Measurements from ENCODE around the gene NDUFS6.

The NDUFS6 gene

DNA sequence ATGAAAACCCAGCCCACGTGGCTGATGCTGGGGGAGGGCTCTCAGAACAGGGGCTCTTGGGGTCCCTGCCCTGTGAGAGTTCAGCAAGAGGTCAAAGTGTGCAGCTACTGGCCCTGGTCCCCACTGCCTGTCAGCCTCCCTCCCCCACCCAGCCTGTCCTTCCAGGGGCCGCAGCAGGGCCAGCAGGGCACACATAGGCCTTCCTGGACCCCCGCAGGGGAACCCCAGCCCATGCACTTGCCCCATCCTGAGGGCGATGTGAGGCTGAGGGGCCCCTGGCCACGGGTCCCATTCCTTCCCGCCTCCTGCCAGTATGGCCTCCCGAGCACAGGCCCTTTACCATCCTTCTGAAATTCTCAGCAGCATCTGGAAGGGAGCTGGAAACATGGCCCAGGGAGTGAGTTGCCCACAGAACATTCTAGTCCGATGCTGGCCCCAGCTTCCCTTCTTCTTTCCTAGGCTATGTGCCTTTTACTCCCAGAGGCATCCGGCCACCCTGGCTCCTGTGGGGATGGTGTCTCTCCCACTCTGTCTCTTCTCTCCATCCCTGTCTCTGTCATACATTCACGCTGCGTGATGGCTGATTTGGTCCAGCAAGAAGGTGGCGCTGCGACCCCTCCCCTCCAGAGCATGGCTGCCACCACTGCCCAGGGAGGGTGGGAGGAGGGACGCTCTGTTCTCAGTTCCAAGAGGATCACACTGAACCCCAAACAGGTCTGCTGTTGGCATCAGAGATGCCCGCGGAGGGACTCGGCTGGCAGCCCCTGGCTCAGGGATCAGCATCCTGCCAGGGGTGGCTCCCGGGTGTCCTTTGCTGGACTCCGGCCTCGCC lies 21.2 kb upstream of the NDUFS6 start:
- DNase-seq (ENCODE audit: extremely low read depth, low read depth) = no peak
- no peak for TF ChIP-seq CTCF (IDR thresholded peaks at IDR 0.05; ENCODE audit: low read depth, low read length)

DNA sequence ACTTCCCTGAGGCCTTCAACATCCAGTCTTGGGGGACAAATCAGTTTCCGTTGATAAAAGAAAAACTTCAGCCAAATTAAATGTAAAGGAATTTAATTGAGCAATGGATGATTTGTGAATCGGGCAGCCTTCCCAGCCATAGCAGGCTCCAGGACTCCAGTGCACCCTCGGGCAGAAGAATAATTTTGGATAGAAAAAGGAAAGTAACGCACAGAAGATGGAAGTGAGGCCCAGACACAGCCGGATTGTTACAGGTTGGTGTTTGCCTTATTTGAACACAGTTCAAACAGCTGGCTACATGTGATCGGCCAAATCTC lies 20.6 kb upstream of the NDUFS6 start:
- DNase-seq (ENCODE audit: extremely low read depth, low read depth) = no peak
- TF ChIP-seq CTCF (IDR thresholded peaks at IDR 0.05; ENCODE audit: low read depth, low read length) = no peak

DNA sequence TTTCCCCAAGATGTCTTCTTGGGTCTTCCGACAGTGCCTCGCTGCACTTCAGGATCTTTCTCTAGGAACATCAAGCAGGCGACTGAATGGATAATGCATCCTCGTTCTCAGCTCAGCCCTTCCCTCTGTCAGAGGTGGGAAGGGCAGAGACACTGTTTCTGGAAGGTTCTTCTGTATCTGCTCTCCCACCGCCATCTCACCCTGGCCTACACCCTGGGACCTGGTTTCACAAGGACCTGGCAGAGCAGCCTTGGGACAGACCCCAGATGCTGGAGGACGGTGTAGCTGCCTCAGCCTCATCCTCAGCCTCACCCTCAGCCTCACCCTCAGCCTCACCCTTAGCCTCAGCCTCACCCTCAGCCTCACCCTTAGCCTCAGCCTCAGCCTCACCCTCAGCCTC lies 20.1 kb upstream of the NDUFS6 start:
- TF ChIP-seq CTCF (IDR thresholded peaks at IDR 0.05; ENCODE audit: low read depth, low read length) = no peak
- no peak for DNase-seq (ENCODE audit: extremely low read depth, low read depth)

- no peak for TF ChIP-seq CTCF (IDR thresholded peaks at IDR 0.05; ENCODE audit: low read depth, low read length)
- DNase-seq (ENCODE audit: extremely low read depth, low read depth) = no peak
Measured at GRCh38 chr5:1781726-1782384, 19.4 kb upstream of the NDUFS6 start.

- DNase-seq (ENCODE audit: extremely low read depth, low read depth) = no peak
- no peak for TF ChIP-seq CTCF (IDR thresholded peaks at IDR 0.05; ENCODE audit: low read depth, low read length)
Measured at GRCh38 chr5:1782385-1783215, 18.6 kb upstream of the NDUFS6 start.

DNA sequence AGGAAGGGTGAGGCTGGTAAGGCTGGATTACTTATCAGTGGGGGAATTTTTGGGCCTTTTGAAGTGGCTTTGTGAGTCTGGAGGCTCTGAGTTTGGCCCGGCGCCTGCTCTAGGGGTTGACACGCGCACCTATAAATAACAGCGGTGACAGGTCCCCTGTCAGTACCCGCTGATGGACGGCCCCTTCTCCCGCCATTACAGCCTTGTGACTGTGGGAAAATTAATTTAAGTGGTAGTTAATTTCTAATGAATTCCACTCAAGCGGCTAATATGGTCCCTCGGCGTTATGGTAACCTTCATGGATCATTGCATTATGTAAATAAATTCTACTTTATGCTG lies 18.0 kb upstream of the NDUFS6 start:
- no peak for DNase-seq (ENCODE audit: extremely low read depth, low read depth)
- TF ChIP-seq CTCF (IDR thresholded peaks at IDR 0.05; ENCODE audit: low read depth, low read length) = no peak
